ENCODE results near the gene IL36A.

GRCh38 chr2:113054066-113054465 lies 48.8 kb downstream of the IL36A start:
- TF ChIP-seq SP1 (IDR thresholded peaks at IDR 0.05) (no peak), FOXA1 (IDR thresholded peaks at IDR 0.05) (no peak), TARDBP (IDR thresholded peaks at IDR 0.05) (no peak), SUZ12 (IDR thresholded peaks at IDR 0.05) (no peak), BHLHE40 (IDR thresholded peaks at IDR 0.05; ENCODE audit: borderline replicate concordance) (no peak), ELF4 (IDR thresholded peaks at IDR 0.05) (no peak), CTBP1 (IDR thresholded peaks at IDR 0.05; ENCODE audit: borderline replicate concordance) (no peak), LEF1 (IDR thresholded peaks at IDR 0.05; ENCODE audit: borderline replicate concordance) (no peak), FOXM1 (IDR thresholded peaks at IDR 0.05; ENCODE audit: borderline replicate concordance) (no peak), ZNF384 (IDR thresholded peaks at IDR 0.05) (no peak)
- TF ChIP-seq, protein P1, sequence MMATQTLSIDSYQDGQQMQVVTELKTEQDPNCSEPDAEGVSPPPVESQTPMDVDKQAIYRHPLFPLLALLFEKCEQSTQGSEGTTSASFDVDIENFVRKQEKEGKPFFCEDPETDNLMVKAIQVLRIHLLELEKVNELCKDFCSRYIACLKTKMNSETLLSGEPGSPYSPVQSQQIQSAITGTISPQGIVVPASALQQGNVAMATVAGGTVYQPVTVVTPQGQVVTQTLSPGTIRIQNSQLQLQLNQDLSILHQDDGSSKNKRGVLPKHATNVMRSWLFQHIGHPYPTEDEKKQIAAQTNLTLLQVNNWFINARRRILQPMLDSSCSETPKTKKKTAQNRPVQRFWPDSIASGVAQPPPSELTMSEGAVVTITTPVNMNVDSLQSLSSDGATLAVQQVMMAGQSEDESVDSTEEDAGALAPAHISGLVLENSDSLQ (IDR thresholded peaks at IDR 0.05), result no peak
